HG02885 (cell line): ENCODE data around the gene INHBB.
"Not testable (repeated sequence)": the region's sequence is repeated elsewhere in the genome, so short reads cannot be mapped to it uniquely, and the experiment has no call there.

ENCODE experiments used
- ATAC-seq: cut with Tn5 transposase; IDR thresholded peaks from one replicate; pipeline ENCODE4 v1.9.1; 2021; ENCODE audit warnings: mild to moderate bottlenecking; ENCODE audit not compliant: unreplicated experiment, poor library complexity

Gene INHBB

GRCh38 chr2:120346026-120346666, at the start of gene INHBB:
Gene INHBB (plus strand): TSS chr2:120346136. CDS start chr2:120346189, 53 bp downstream.
- ATAC-seq, result no peak

GRCh38 chr2:120298173-120298835, 47.6 kb upstream of the INHBB start:
- no peak for ATAC-seq

GRCh38 chr2:120299004-120299403, 46.9 kb upstream of the INHBB start:
- no peak for ATAC-seq

- no peak for ATAC-seq
Observed at GRCh38 chr2:120299561-120299960, 46.4 kb upstream of the INHBB start.

GRCh38 chr2:120300385-120300784, 45.6 kb upstream of the INHBB start:
- ATAC-seq, result no peak

- ATAC-seq, result no peak
Observed at GRCh38 chr2:120301284-120301683, 44.7 kb upstream of the INHBB start.

- ATAC-seq, result no peak
Observed at GRCh38 chr2:120302301-120302700, 43.6 kb upstream of the INHBB start.

- no peak for ATAC-seq
Observed at GRCh38 chr2:120303177-120303576, 42.8 kb upstream of the INHBB start.

- ATAC-seq, result no peak
Observed at GRCh38 chr2:120305296-120305695, 40.6 kb upstream of the INHBB start.

GRCh38 chr2:120305937-120306490, 39.9 kb upstream of the INHBB start:
- no peak for ATAC-seq

- ATAC-seq, result no peak
Observed at GRCh38 chr2:120307482-120307881, 38.5 kb upstream of the INHBB start.

- no peak for ATAC-seq
Observed at GRCh38 chr2:120308038-120308910, 37.7 kb upstream of the INHBB start.

GRCh38 chr2:120310136-120310535, 35.8 kb upstream of the INHBB start:
- peak; percentile 82 for ATAC-seq

- ATAC-seq, result not testable (repeated sequence)
Observed at GRCh38 chr2:120310841-120311240, 35.1 kb upstream of the INHBB start.

GRCh38 chr2:120312076-120312475, 33.9 kb upstream of the INHBB start:
- no peak for ATAC-seq

GRCh38 chr2:120312860-120313694, 32.9 kb upstream of the INHBB start:
- peak; percentile 41 for ATAC-seq

GRCh38 chr2:120313695-120314615, 32.0 kb upstream of the INHBB start:
- ATAC-seq, result no peak

GRCh38 chr2:120314690-120315366, 31.1 kb upstream of the INHBB start:
- no peak for ATAC-seq
